Mesothelial cell of epicardium (in vitro differentiated cells): Measurements from ENCODE around the gene VGLL4. TPM values are rescaled to one million over a fixed set of nuclear protein-coding genes. Genes with fewer than 3 reads are reported as not detected.
A peak's percentile ranks its signal among the peaks of the same experiment; 100 is the strongest.

Experiments used
- DNase-seq, 2 experiments: peaks; one replicate each; pipeline ENCODE4 v3.0.0; 2021; ENCODE audit warnings: low spot score in 2 of 2; ENCODE audit not compliant: unreplicated experiment in 2 of 2
- H3K27ac Mint-ChIP-seq: 2 replicates; pipeline ENCODE4 v1.8.0; 2021; ENCODE audit warnings: mixed read lengths
- H3K27me3 Mint-ChIP-seq: 2 replicates; pipeline ENCODE4 v1.8.0; 2021; ENCODE audit warnings: low read depth, mixed read lengths
- H3K36me3 Mint-ChIP-seq: 2 replicates; pipeline ENCODE4 v1.8.0; 2021; ENCODE audit warnings: mixed read lengths
- H3K4me1 Mint-ChIP-seq: 2 replicates; pipeline ENCODE4 v1.8.0; 2021; ENCODE audit warnings: mixed read lengths
- H3K4me3 Mint-ChIP-seq: 2 replicates; pipeline ENCODE4 v1.8.0; 2021; ENCODE audit warnings: mild to moderate bottlenecking, moderate library complexity, mixed read lengths
- H3K9me3 Mint-ChIP-seq: 2 replicates; pipeline ENCODE4 v1.8.0; 2021; ENCODE audit warnings: mixed read lengths
- total RNA-seq: library from RNA; stranded (reverse); gene quantifications from 3 replicates; pipeline ENCODE4 v1.2.1, GENCODE V29; 2021
- TF ChIP-seq, protein P1 (sequence below): fragments of 200-600 bp; sonication (generic); IDR thresholded peaks from one replicate; pipeline ENCODE4 v1.5.0; 2021; ENCODE audit warnings: antibody characterized with exemption; ENCODE audit not compliant: unreplicated experiment

The VGLL4 gene
- total RNA-seq, 1 donor from 2014 or later = 140 TPM

DNA sequence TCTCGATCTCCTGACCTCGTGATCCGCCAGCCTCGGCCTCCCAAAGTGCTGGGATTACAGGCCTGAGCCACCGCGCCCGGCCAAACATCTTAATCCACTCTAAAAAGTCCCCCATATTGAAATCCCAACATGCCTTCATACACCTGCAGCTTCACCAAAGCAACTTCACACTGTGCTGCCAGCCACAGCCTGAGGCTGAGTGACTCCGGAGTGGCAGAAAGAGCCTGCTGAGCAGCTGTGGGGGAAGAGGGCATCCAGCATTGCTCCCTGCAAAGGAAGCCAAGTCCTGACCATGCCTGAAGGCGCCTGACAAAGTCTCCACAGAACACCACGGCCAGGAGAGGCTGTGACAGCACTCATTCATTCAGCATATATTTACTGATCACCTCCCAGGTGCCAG, 21.6 kb upstream of the VGLL4 start:
- Mint-ChIP-seq H3K27ac (no peak overlapping the region), H3K4me3 (no peak overlapping the region), H3K9me3 (no peaks in the 10 kb centered on the region), H3K27me3 (no peaks in the 10 kb centered on the region), H3K4me1 (peaks cover 17% of the 10 kb centered on the region), H3K36me3 (peaks cover 8% of the 10 kb centered on the region)
- TF ChIP-seq, protein P1, sequence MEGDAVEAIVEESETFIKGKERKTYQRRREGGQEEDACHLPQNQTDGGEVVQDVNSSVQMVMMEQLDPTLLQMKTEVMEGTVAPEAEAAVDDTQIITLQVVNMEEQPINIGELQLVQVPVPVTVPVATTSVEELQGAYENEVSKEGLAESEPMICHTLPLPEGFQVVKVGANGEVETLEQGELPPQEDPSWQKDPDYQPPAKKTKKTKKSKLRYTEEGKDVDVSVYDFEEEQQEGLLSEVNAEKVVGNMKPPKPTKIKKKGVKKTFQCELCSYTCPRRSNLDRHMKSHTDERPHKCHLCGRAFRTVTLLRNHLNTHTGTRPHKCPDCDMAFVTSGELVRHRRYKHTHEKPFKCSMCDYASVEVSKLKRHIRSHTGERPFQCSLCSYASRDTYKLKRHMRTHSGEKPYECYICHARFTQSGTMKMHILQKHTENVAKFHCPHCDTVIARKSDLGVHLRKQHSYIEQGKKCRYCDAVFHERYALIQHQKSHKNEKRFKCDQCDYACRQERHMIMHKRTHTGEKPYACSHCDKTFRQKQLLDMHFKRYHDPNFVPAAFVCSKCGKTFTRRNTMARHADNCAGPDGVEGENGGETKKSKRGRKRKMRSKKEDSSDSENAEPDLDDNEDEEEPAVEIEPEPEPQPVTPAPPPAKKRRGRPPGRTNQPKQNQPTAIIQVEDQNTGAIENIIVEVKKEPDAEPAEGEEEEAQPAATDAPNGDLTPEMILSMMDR = no peak
- DNase-seq = no peak

DNA sequence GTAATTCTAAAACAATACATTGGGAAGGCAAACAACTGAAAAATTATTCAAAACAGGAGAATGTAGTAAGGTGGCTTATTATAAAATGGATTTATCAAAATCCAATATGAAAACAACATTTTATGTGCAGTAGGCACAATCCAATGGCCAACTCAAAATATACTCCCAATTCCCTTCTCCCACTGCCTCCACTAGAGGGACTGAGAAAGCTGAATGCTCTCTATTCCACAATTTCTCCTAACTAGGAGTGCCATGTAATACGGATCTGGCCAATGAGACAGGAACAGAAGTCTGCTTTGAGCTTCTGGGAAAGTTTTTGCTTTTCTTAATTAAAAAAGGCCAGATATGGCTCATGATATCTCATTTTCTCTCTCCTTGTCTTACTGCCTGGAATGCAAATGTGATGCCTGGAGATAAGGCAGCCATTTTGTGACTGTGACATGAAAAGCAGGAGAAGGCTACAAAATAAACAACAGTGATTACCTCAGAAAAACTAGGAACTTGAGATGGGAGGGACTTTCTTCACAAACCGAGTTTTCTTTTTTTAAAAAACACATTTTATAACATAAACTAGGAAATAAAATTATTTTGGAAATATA, 18.8 kb upstream of the VGLL4 start:
- no peak for DNase-seq
- Mint-ChIP-seq H3K27ac (no peak overlapping the region), H3K36me3 (peaks cover 7% of the 10 kb centered on the region), H3K9me3 (no peaks in the 10 kb centered on the region), H3K4me3 (no peak overlapping the region), H3K27me3 (no peaks in the 10 kb centered on the region), H3K4me1 (peaks cover 13% of the 10 kb centered on the region)
- TF ChIP-seq, protein P1 = peak; percentile 21

DNA sequence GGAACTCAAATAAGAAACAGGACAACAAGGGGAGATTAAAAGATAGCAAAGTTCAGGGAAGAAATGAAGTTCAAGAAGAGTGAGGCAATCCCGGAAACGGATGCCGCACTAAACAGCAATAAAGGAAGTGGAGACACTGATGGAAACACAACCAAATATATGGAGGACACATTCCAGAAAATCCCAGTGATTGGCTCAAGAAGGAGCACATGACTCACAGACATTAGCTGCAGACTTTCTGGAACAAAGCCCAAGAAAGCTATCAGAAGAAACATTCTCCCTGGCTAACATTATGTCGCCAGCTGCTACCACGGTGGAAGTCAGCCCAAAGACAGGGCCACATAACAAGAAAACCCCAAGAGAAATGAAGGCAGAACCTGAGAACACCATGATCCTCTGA, 18.1 kb upstream of the VGLL4 start:
- H3K36me3 Mint-ChIP-seq = peaks cover 7% of the 10 kb centered on the region

DNA sequence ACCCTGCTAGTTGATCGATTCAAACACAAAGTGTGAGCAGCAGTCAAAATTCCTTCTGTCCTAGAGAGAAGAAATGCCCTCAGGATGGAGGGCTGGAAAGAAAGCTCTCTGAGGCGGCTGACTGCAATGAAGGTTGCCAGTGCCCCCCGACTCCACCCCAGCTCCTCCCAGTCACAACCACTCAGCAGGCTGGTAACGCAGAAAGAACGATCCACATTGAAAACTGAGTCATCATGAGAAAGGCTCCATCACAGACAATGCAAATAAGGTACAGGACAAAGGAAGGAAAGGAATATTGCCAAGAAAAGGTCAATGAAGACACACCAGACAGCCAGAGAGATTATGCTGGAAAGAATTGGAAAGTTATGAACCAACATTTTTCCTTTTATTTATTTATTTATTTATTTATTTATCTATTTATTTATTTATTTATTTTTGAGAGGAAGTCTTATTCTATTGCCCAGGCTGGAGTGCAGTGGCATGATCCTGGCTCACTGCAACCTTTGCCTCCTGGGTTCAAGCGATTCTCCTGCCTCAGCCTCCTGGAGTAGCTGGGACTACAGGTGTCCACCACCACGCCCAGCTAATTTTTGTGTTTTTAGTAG, 17.4 kb upstream of the VGLL4 start:
- Mint-ChIP-seq H3K27ac (peak overlapping the region; percentile 28), H3K27me3 (no peaks in the 10 kb centered on the region)

More for the DNA sequence above, 18.1 kb upstream of the VGLL4 start:
- TF ChIP-seq, protein P1 = no peak
- H3K27me3 Mint-ChIP-seq = no peaks in the 10 kb centered on the region
- peaks cover 10% of the 10 kb centered on the region for H3K4me1 Mint-ChIP-seq
- DNase-seq = no peak
- H3K4me3 Mint-ChIP-seq = no peak overlapping the region
- no peak overlapping the region for H3K27ac Mint-ChIP-seq
- no peaks in the 10 kb centered on the region for H3K9me3 Mint-ChIP-seq

DNA sequence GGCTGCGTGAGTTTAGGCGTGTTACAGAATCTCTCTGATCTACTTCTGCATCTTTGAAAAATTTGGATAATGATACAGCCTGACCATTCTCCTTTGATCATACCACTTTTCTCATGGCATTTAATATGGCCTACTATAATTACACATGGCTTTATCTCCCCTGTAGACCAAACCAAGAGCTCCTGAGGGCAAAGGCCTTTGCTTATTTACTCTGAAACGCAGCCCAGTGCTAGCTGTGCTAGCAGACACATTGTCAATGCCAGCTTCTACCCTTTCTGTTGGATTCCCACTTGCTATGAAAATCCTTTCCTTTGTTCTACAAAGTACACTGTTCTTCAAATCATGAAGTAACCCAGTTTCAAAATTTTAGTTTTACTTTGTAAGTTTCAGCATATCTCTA, 16.5 kb upstream of the VGLL4 start:
- Mint-ChIP-seq H3K4me1 (peaks cover 8% of the 10 kb centered on the region), H3K27ac (no peak overlapping the region), H3K9me3 (no peaks in the 10 kb centered on the region), H3K36me3 (peaks cover 4% of the 10 kb centered on the region), H3K27me3 (no peaks in the 10 kb centered on the region), H3K4me3 (no peak overlapping the region)
- TF ChIP-seq, protein P1 = no peak
- no peak for DNase-seq

More for the DNA sequence above, 17.4 kb upstream of the VGLL4 start:
- Mint-ChIP-seq H3K36me3 (peaks cover 7% of the 10 kb centered on the region), H3K9me3 (no peaks in the 10 kb centered on the region), H3K4me3 (no peak overlapping the region), H3K4me1 (peaks cover 8% of the 10 kb centered on the region)
- TF ChIP-seq, protein P1 = no peak
- no peak for DNase-seq
